BJ (cell line): Measurements from ENCODE around the gene NDUFS8. TPM values are rescaled to one million over a fixed set of nuclear protein-coding genes. Genes with fewer than 3 reads are reported as not detected.

Experiments used
- CTCF ChIA-PET: fragments of 350-600 bp; formaldehyde crosslinking; extraction: SDS; loops from one replicate; lab custom pipeline; 2021; ENCODE audit warnings: antibody characterized with exemption, inconsistent platforms; lab: Yijun Ruan, JAX
- POLR2A ChIA-PET: fragments of 300-600 bp; sonication (Branson Sonifier 250); formaldehyde crosslinking; extraction: SDS; loops from one replicate; lab custom pipeline; 2021; ENCODE audit warnings: antibody characterized with exemption; lab: Charles Lee
- DNase-seq: peaks from one replicate; pipeline ENCODE4 v3.0.0-alpha.2; 2011; ENCODE audit warnings: low read depth
- H3K27me3 ChIP-seq: 2 replicates; pipeline ENCODE4 v1.6.0; 2011; ENCODE audit warnings: low read length; ENCODE audit not compliant: control insufficient read depth, insufficient read depth
- H3K36me3 ChIP-seq: 2 replicates; pipeline ENCODE4 v1.5.1; 2011; ENCODE audit warnings: low read length; ENCODE audit not compliant: control insufficient read depth, insufficient read depth
- H3K4me3 ChIP-seq: 2 replicates; pipeline ENCODE4 v1.5.1; 2011; ENCODE audit warnings: low read depth, mild to moderate bottlenecking, control low read depth, low read length
- CTCF ChIP-seq: IDR thresholded peaks from 2 replicates; pipeline ENCODE4 v1.5.1; 2011; ENCODE audit warnings: low read depth, mild to moderate bottlenecking, control low read depth, inconsistent platforms, low read length, moderate library complexity; ENCODE audit not compliant: insufficient read depth
- polyA plus RNA-seq: library from polyadenylated mRNA; depleted of rRNA; stranded (reverse); fragments of >200 nt; gene quantifications from 2 replicates; pipeline ENCODE4 v1.2.3, GENCODE V29; 2011

Gene NDUFS8
- polyA plus RNA-seq, 1 experiment = 101 TPM

GRCh38 chr11:68014157-68014946 lies 16.1 kb upstream of the NDUFS8 start:
- DNase-seq = no peak
- ChIA-PET CTCF (interaction anchor here (0.8 to 2.6 kb wide), 6 partner anchors 11 to 195 kb away, joined by 3 to 7 read pairs (median 3); partner anchors contain the start of gene NDUFS8), POLR2A (no interaction called here)
- H3K27me3 ChIP-seq = no peaks in the 10 kb centered on the region
- TF ChIP-seq CTCF = no peak
- H3K4me3 ChIP-seq = no peak overlapping the region
- no peaks in the 10 kb centered on the region; the same call in 1 of the 2 replicates for H3K36me3 ChIP-seq

GRCh38 chr11:68014947-68015447 lies 15.5 kb upstream of the NDUFS8 start:
- H3K27me3 ChIP-seq = no peaks in the 10 kb centered on the region
- H3K36me3 ChIP-seq = no peaks in the 10 kb centered on the region; the same call in 1 of the 2 replicates
- no peak for DNase-seq
- H3K4me3 ChIP-seq = no peak overlapping the region
- TF ChIP-seq CTCF = no peak
- ChIA-PET CTCF (interaction anchor here (0.8 to 2.6 kb wide), 5 partner anchors 10 to 194 kb away, joined by 3 to 7 read pairs (median 3); no protein-coding TSS in a partner anchor), POLR2A (no interaction called here)

GRCh38 chr11:68015467-68015866 lies 15.0 kb upstream of the NDUFS8 start:
- peaks cover 1% of the 10 kb centered on the region; the same call in 1 of the 2 replicates for H3K36me3 ChIP-seq
- TF ChIP-seq CTCF = no peak
- POLR2A ChIA-PET = no interaction called here
- no peak for DNase-seq
- CTCF ChIA-PET = interaction anchor here (0.8 to 2.6 kb wide), 5 partner anchors 10 to 194 kb away, joined by 3 to 7 read pairs (median 3); no protein-coding TSS in a partner anchor
- H3K27me3 ChIP-seq = no peaks in the 10 kb centered on the region
- H3K4me3 ChIP-seq = no peak overlapping the region

GRCh38 chr11:68016161-68016903 lies 14.1 kb upstream of the NDUFS8 start:
- no peak for DNase-seq
- no peak for TF ChIP-seq CTCF
- ChIA-PET CTCF (no interaction called here), POLR2A (no interaction called here)
- Histone ChIP-seq H3K4me3 (no peak overlapping the region), H3K27me3 (no peaks in the 10 kb centered on the region), H3K36me3 (peaks cover 1% of the 10 kb centered on the region; the same call in 1 of the 2 replicates)
